Neural progenitor cell (in vitro differentiated cells): Measurements from ENCODE around the gene STK32B. TPM values are rescaled to one million over a fixed set of nuclear protein-coding genes. Genes with fewer than 3 reads are reported as not detected.

Source experiments
- DNase-seq: peaks from one replicate; pipeline ENCODE4 v3.0.0-alpha.2; 2016; ENCODE audit warnings: low spot score
- H2AFZ ChIP-seq: fragments of 200-600 bp; sonication (generic); replicated peaks from 2 replicates; pipeline ENCODE4 v1.6.1; 2016; ENCODE audit warnings: antibody characterized with exemption
- H3F3A ChIP-seq: fragments of 200-600 bp; sonication (generic); 2 replicates; pipeline ENCODE4 v1.6.1; 2016; ENCODE audit warnings: antibody characterized with exemption, low read depth
- H3K27ac ChIP-seq: fragments of 200-600 bp; sonication (generic); 2 replicates; pipeline ENCODE4 v1.5.1; 2016; ENCODE audit warnings: mild to moderate bottlenecking
- H3K27me3 ChIP-seq: fragments of 200-600 bp; sonication (generic); 2 replicates; pipeline ENCODE4 v1.6.1; 2016; ENCODE audit warnings: mild to moderate bottlenecking, moderate library complexity
- H3K36me3 ChIP-seq: fragments of 200-600 bp; sonication (generic); 2 replicates; pipeline ENCODE4 v1.5.1; 2016
- H3K4me1 ChIP-seq: fragments of 200-600 bp; sonication (generic); 2 replicates; pipeline ENCODE4 v1.6.1; 2016; ENCODE audit warnings: mixed run types
- H3K4me2 ChIP-seq: fragments of 200-600 bp; sonication (generic); 2 replicates; pipeline ENCODE4 v1.6.1; 2016
- H3K4me3 ChIP-seq: fragments of 200-600 bp; sonication (generic); 2 replicates; pipeline ENCODE4 v1.5.1; 2016
- H3K79me2 ChIP-seq: fragments of 200-600 bp; sonication (generic); 2 replicates; pipeline ENCODE4 v1.6.1; 2016; ENCODE audit warnings: low read depth
- H3K9ac ChIP-seq: fragments of 200-600 bp; sonication (generic); 2 replicates; pipeline ENCODE4 v1.6.1; 2016
- H3K9me3 ChIP-seq: fragments of 200-600 bp; sonication (generic); 2 replicates; pipeline ENCODE4 v1.5.1; 2016; ENCODE audit warnings: low read depth
- H4K20me1 ChIP-seq: fragments of 200-600 bp; sonication (generic); 2 replicates; pipeline ENCODE4 v1.6.1; 2016; ENCODE audit warnings: low read depth
- H3K27ac Mint-ChIP-seq: 3 replicates; pipeline ENCODE4 v1.8.0; 2021; ENCODE audit warnings: mixed read lengths
- H3K27me3 Mint-ChIP-seq: 2 replicates; pipeline ENCODE4 v1.8.0; 2022; ENCODE audit warnings: low read depth, mild to moderate bottlenecking, inconsistent platforms, moderate library complexity, mixed read lengths; ENCODE audit not compliant: insufficient read depth
- H3K36me3 Mint-ChIP-seq: 3 replicates; pipeline ENCODE4 v1.8.0; 2021; ENCODE audit warnings: mixed read lengths
- H3K4me1 Mint-ChIP-seq: 3 replicates; pipeline ENCODE4 v1.8.0; 2021; ENCODE audit warnings: mixed read lengths
- H3K4me3 Mint-ChIP-seq: 3 replicates; pipeline ENCODE4 v1.8.0; 2021; ENCODE audit warnings: mild to moderate bottlenecking, moderate library complexity, mixed read lengths
- H3K9me3 Mint-ChIP-seq: 3 replicates; pipeline ENCODE4 v1.8.0; 2020; ENCODE audit warnings: mixed read lengths
- CTCF ChIP-seq: fragments of 200-600 bp; sonication (generic); IDR thresholded peaks from 2 replicates; pipeline ENCODE4 v1.5.1; 2017; ENCODE audit warnings: antibody characterized with exemption, mild to moderate bottlenecking
- EZH2 ChIP-seq: fragments of 200-600 bp; sonication (generic); IDR thresholded peaks from 2 replicates; pipeline ENCODE4 v1.6.1; 2017; ENCODE audit warnings: antibody characterized with exemption, mild to moderate bottlenecking, moderate library complexity
- EZH2phosphoT487 ChIP-seq: fragments of 200-600 bp; sonication (generic); IDR thresholded peaks from 2 replicates; pipeline ENCODE4 v1.6.1; 2017; ENCODE audit warnings: antibody characterized with exemption
- total RNA-seq: library from RNA; depleted of rRNA; stranded (reverse); fragments of >200 nt; gene quantifications from 2 replicates; pipeline ENCODE4 v1.2.3, GENCODE V29; 2015; ENCODE audit warnings: low replicate concordance

Gene STK32B
- total RNA-seq, 1 donor from 2014 or later = 2.5 TPM

- Histone ChIP-seq H3K36me3 (no peaks in the 10 kb centered on the region), H3K4me2 (no peak overlapping the region), H3K4me1 (no peaks in the 10 kb centered on the region), H3K79me2 (no peaks in the 10 kb centered on the region), H4K20me1 (no peaks in the 10 kb centered on the region), H3K4me3 (no peak overlapping the region), H3K27ac (no peak overlapping the region), H3K27me3 (no peaks in the 10 kb centered on the region), H3K9me3 (no peaks in the 10 kb centered on the region), H3K9ac (no peak overlapping the region), H3F3A (no peaks in the 10 kb centered on the region), H2AFZ (no peak overlapping the region)
- Mint-ChIP-seq H3K4me1 (no peaks in the 10 kb centered on the region), H3K9me3 (no peaks in the 10 kb centered on the region), H3K4me3 (no peak overlapping the region), H3K27ac (no peak overlapping the region), H3K27me3 (peaks cover 7% of the 10 kb centered on the region), H3K36me3 (no peaks in the 10 kb centered on the region)
- TF ChIP-seq EZH2phosphoT487 (no peak), CTCF (no peak), EZH2 (no peak)
- DNase-seq = no peak
These were observed 50.3 kb downstream of the STK32B start for GRCh38 chr4:5101571-5101970.

DNA sequence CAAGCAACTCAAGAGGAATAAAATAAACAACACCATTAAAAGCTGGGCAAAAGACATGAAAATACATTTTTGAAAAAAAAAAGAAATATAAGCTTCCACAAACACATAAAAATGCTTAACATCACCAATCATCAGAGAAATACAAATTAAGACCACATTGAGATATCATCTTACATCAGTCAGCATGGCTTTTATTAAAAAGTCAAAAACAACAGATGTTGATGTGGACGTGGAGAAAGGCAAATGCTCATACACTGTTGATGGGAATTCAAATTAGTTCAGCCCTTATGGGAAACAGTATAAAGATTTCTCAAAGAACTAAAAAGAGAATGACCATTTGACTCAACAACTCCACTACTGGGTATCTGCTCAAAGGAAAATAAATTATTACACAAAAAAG is 59.6 kb downstream of the STK32B start:
- Histone ChIP-seq H3K9ac (no peak overlapping the region), H3K4me1 (no peaks in the 10 kb centered on the region), H3K27me3 (no peaks in the 10 kb centered on the region), H3K27ac (no peak overlapping the region), H3K4me3 (no peak overlapping the region), H3K9me3 (no peaks in the 10 kb centered on the region), H3K36me3 (no peaks in the 10 kb centered on the region), H4K20me1 (no peaks in the 10 kb centered on the region), H3K79me2 (no peaks in the 10 kb centered on the region), H3F3A (no peaks in the 10 kb centered on the region), H3K4me2 (no peak overlapping the region), H2AFZ (no peak overlapping the region)
- no peaks in the 10 kb centered on the region for H3K4me1 Mint-ChIP-seq
- no peak for DNase-seq
- H3K4me3 Mint-ChIP-seq = no peak overlapping the region
- H3K27me3 Mint-ChIP-seq = peaks cover 2% of the 10 kb centered on the region
- H3K27ac Mint-ChIP-seq = no peak overlapping the region
- TF ChIP-seq EZH2phosphoT487 = no peak
- no peak for TF ChIP-seq EZH2
- no peak for TF ChIP-seq CTCF
- H3K36me3 Mint-ChIP-seq = no peaks in the 10 kb centered on the region
- no peaks in the 10 kb centered on the region for H3K9me3 Mint-ChIP-seq

GRCh38 chr4:5112333-5113095 is 61.2 kb downstream of the STK32B start:
- Mint-ChIP-seq H3K9me3 (no peaks in the 10 kb centered on the region), H3K27me3 (peaks cover 2% of the 10 kb centered on the region), H3K36me3 (no peaks in the 10 kb centered on the region), H3K27ac (no peak overlapping the region), H3K4me3 (no peak overlapping the region), H3K4me1 (no peaks in the 10 kb centered on the region)
- TF ChIP-seq EZH2phosphoT487 (no peak), EZH2 (no peak), CTCF (no peak)
- Histone ChIP-seq H3K36me3 (no peaks in the 10 kb centered on the region), H4K20me1 (no peaks in the 10 kb centered on the region), H3K27me3 (no peaks in the 10 kb centered on the region), H3K4me1 (no peaks in the 10 kb centered on the region), H3K9ac (no peak overlapping the region), H3F3A (no peaks in the 10 kb centered on the region), H3K79me2 (no peaks in the 10 kb centered on the region), H3K4me3 (no peak overlapping the region), H2AFZ (no peak overlapping the region), H3K27ac (no peak overlapping the region), H3K9me3 (no peaks in the 10 kb centered on the region), H3K4me2 (no peak overlapping the region)
- no peak for DNase-seq
